ENCODE data around the gene SLC25A17. TPM values are rescaled to one million over a fixed set of nuclear protein-coding genes. Genes with fewer than 3 reads are reported as not detected.
"Not testable (repeated sequence)": the region's sequence is repeated elsewhere in the genome, so short reads cannot be mapped to it uniquely, and the experiment has no call there.

Gene SLC25A17
- 1 to 10 TPM; 2.5 to 5.6 (median 4.0) TPM for total RNA-seq
- 1 to 10 TPM; 7.2 to 8.6 TPM for polyA plus RNA-seq
- long read RNA-seq, donor 1, partial matches to known transcripts = 0 of 2 reads
- long read RNA-seq, donor 1, other reads (novel, unspliced or antisense) = 0 of 2 reads
- long read RNA-seq, donor 2, partial matches to known transcripts = 0 of 1 reads
- long read RNA-seq, donor 2, other reads (novel, unspliced or antisense) = 0 of 1 reads
- long read RNA-seq, donor 3, transcript SLC25A17-210 (9 exons, 2,262 nt) = major isoform, 5 of 10 reads
- long read RNA-seq, donor 3, partial matches to known transcripts = 0 of 10 reads
- long read RNA-seq, donor 3, other reads (novel, unspliced or antisense) = 4 of 10 reads

GRCh38 chr22:40818747-40819598 is at the start of gene SLC25A17:
Gene SLC25A17 (minus strand): TSS chr22:40819346. CDS start chr22:40819248, 98 bp downstream.
- intact Hi-C loops (cut with DNase I) = loop anchor here in 1 of 10 donors (5.0 kb wide), 2 partner anchors 38 to 152 kb away; partner anchors contain the start of genes ST13 and XPNPEP3
- peaks cover 0 to 31% (median 10%) of the 10 kb centered on the region in 9 donors for H3K36me3 ChIP-seq
- DNase-seq (peak; percentile 89 to 90), ATAC-seq (peak; percentile 98 to 99 (median 98))
- H3K27me3 ChIP-seq = no peaks in the 10 kb centered on the region
- 0 to 1% methylated on average over 45 to 59 of the region's 61 CpGs for WGBS, 2 donors
- TF ChIP-seq, protein P1, sequence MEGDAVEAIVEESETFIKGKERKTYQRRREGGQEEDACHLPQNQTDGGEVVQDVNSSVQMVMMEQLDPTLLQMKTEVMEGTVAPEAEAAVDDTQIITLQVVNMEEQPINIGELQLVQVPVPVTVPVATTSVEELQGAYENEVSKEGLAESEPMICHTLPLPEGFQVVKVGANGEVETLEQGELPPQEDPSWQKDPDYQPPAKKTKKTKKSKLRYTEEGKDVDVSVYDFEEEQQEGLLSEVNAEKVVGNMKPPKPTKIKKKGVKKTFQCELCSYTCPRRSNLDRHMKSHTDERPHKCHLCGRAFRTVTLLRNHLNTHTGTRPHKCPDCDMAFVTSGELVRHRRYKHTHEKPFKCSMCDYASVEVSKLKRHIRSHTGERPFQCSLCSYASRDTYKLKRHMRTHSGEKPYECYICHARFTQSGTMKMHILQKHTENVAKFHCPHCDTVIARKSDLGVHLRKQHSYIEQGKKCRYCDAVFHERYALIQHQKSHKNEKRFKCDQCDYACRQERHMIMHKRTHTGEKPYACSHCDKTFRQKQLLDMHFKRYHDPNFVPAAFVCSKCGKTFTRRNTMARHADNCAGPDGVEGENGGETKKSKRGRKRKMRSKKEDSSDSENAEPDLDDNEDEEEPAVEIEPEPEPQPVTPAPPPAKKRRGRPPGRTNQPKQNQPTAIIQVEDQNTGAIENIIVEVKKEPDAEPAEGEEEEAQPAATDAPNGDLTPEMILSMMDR (IDR thresholded peaks at IDR 0.05) = peak in 7 of 9 donors; percentile 23 to 59 (median 50)
- H3K9me3 ChIP-seq = no peaks in the 10 kb centered on the region
- H3K27ac ChIP-seq = peak within 1 kb of the TSS in 9 of 10 donors; percentile 48 to 89 (median 74)
- peaks cover 3 to 34% (median 27%) of the 10 kb centered on the region in 9 donors for H3K4me1 ChIP-seq
- peak within 1 kb of the TSS; percentile 75 to 99 (median 90) for H3K4me3 ChIP-seq

DNA sequence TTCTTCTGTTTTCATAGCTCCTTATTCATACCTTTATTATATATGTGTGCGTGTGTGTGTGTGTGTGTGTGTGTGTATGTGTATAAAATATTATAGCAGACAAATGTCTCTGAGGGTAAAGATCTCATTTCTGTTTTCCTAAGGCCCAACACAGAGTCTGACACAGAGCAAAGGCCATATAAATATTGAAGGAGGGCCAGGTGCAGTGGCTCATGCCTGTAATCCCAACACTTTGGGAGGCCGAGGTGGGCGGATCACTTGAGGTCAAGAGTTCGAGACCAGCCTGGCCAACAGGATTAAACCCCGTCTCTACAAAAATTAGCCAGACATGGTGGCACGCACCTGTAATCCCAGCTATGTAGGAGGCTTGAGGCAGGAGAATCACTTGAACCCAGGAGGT is 49.2 kb upstream of the SLC25A17 start:
- ATAC-seq; H3K27me3 ChIP-seq; H3K9me3 ChIP-seq; H3K4me3 ChIP-seq; DNase-seq; intact Hi-C loops (cut with DNase I); H3K27ac ChIP-seq: not testable (repeated sequence)
- H3K36me3 ChIP-seq = peaks cover 0 to 48% (median 18%) of the 10 kb centered on the region in 9 donors
- WGBS, 2 donors = 93 to 94% methylated on average over 6 of the region's 6 CpGs
- peaks cover 0 to 13% (median 0%) of the 10 kb centered on the region in 9 donors for H3K4me1 ChIP-seq

DNA sequence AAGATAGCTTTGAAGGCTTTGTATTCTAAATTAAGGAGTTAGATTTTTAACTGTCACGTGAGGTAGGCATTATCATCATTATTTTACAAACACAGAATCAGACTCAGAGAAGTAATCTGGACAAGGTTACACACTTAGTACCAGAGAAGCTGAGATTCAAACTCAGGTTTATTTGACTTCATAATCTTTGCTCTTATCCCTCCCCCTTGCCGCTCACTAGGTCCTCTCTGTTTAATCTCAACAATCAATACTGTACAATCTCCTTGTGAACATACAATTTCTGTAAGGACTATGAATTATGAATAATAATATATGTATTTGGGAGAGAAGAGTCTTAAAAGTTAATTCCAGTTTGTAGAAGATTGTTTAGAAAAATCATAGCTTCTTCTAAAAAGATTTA is 48.0 kb upstream of the SLC25A17 start:
- Histone ChIP-seq H3K9me3 (no peaks in the 10 kb centered on the region), H3K36me3 (peaks cover 0 to 43% (median 15%) of the 10 kb centered on the region in 9 donors), H3K4me3 (no peak overlapping the region), H3K27ac (no peak overlapping the region), H3K4me1 (peaks cover 0 to 13% (median 0%) of the 10 kb centered on the region in 9 donors), H3K27me3 (no peaks in the 10 kb centered on the region)
- WGBS, 2 donors = 84 to 91% methylated on average over 2 of the region's 2 CpGs
- ATAC-seq (no peak), DNase-seq (no peak)
- TF ChIP-seq, protein P1 (IDR thresholded peaks at IDR 0.05) = no peak
- intact Hi-C loops (cut with DNase I) = no loop called here

- Histone ChIP-seq H3K27me3 (no peaks in the 10 kb centered on the region), H3K36me3 (peaks cover 0 to 31% (median 0%) of the 10 kb centered on the region in 9 donors), H3K9me3 (no peaks in the 10 kb centered on the region), H3K4me3 (no peak overlapping the region), H3K4me1 (peaks cover 3 to 27% (median 13%) of the 10 kb centered on the region in 9 donors), H3K27ac (no peak overlapping the region)
- TF ChIP-seq, protein P1 (IDR thresholded peaks at IDR 0.05) = no peak
- WGBS, 2 donors = 97 to 98% methylated on average over 2 of the region's 2 CpGs
- no peak for ATAC-seq
- intact Hi-C loops (cut with DNase I) = no loop called here
- no peak for DNase-seq
Observed at GRCh38 chr22:40862537-40862936, 43.4 kb upstream of the SLC25A17 start.
